GM15510 (cell line): Measurements from ENCODE around the gene CNDP2.

ENCODE experiments used
- POLR2A ChIP-seq: IDR thresholded peaks from 3 replicates; pipeline ENCODE4 v1.6.1; 2011; ENCODE audit warnings: borderline replicate concordance; ENCODE audit not compliant: insufficient read length; ENCODE audit errors: extremely low read depth

CNDP2 gene

GRCh38 chr18:74519320-74520095, 23.3 kb downstream of the CNDP2 start:
- no peak for TF ChIP-seq POLR2A

DNA sequence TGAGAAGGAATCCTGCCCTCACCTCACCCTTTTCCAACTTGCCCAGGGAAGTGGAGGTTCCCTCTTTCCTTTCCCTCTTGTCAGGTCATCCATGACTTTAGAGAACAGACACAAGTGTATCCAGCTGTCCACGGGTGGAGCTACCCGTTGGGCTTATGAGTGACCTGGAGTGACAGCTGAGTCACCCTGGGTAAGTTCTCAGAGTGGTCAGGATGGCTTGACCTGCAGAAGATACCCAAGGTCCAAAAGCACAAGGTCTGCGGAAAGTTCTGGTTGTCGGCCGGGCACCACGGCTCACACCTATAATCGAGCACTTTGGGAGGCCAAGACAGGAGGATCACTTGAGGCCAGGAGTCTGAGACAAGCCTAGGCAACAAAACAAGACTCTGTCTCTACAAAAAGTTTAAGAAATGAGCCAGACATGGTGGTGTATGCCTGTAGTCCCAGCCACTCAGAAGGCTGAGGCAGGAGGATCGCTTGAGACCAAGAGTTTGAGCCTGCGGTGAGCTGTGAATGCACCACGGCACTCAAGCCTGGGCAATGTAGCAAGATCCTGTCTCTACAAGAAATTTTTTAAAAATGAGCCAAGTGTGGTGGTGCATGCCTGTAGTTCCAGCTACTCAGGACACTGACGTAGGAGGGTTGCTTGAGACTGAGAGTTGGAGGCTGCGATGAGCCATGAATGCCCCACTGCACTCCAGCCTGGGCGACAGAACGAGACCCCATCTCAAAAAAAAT, 24.1 kb downstream of the CNDP2 start:
- no peak for TF ChIP-seq POLR2A

DNA sequence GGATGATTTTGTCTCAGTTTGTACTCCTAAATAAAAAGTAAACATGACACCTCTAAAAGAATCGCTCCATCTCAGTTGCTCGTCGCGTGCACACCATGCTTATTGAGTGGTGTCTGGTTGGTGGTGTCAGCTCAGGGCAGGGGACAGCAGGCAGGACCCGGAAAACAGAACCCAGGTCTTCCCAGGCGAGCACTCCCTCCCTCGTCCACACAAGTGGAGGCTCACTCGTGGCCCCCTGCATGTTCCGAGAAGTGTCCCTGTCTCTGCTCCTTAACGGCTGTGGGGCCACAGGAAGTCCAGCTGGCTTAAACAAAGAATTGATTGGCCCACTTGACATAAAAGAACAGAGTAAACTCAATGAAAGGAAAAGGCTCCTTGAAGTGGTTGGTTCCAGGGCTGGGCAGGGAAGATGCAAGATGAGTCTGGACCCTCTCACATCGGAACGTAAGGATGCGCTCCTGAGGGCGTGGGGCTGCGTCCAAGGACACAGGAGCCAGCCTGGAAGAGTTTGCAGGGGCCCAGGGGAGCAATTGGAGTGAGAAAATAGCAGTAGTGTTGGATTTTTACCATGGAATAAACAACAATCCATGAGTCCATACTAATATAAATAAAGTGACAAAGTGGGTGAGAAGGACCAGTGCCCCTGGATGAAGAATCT, 25.0 kb downstream of the CNDP2 start:
- no peak for TF ChIP-seq POLR2A

- TF ChIP-seq POLR2A: no peak
Observed at GRCh38 chr18:74522635-74523548, 26.7 kb downstream of the CNDP2 start.

DNA sequence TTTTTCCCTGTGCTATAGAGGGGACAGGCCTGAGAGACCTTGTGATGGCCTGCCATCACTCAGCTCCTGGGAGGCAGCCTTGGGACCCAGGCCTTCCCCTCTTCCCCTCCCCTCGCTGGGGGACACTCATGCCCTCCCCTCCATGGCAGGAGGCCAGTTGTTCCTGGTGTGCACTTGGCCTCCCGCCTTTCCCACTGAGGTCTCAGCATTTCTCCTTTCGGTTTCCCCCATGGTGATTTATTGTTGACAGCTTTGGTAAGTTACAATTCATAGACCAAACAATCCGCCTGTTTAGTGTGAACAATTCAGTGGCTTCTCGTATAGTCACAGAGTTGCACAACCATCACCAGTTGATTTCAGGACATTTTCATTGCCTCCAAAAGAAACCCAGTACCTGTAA, 27.9 kb downstream of the CNDP2 start:
- TF ChIP-seq POLR2A: no peak

DNA sequence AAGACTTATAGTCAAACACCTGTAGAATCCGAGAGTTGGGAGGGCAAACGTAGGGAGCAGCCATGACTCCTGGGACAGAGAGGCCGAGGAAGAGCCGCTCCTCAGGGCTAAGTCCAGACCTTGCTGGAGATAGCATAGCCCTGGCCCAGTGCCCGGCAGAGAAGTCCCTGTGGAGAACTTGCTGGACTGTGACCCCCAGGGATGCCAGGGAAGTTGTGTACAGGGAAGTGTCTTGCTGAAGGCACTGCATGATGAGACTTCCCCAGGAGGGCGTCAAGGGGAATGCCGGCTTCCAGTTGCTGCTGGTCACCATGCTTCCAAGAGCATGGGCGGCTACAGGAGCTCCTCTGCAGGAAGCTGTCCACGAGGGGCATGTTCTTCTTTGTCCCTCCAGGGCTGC, 29.6 kb downstream of the CNDP2 start:
- TF ChIP-seq POLR2A: no peak

DNA sequence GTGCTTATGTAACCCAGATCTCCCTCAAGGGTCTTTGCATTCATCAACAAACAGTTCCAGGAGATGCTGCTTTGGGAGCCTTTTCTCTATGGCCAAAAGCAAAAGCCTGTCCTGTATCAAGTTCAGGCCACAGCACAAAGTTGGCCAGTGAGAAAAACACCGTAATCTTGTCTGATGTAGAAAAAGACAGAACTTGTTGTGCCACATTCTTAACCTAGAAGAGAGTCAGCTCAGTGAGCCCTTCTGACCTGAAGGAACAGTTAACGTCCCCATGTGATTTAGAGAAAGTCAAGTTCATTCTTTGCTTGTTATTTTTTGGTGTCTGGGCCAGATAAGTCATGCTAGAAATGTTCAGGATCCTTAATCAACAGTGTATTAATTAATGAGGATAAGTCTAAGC, 30.3 kb downstream of the CNDP2 start:
- TF ChIP-seq POLR2A: no peak

DNA sequence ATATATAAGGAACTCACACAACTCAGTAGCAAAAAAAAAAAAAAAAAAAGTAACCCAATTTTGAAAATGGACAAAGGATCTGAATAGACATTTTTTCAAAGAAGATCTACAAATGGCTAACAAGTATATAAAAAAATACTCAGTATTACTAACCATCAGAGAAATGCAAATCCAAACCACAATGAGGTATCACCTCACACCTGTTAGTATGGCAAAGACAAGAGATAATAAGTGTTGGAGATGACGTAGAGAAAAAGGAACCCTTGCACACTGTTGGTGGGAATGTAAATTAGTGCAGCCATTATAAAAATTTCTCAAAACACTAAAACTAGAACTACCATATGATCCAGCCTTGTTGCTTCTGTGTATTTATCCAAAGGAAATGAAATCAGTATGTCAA, 32.3 kb downstream of the CNDP2 start:
- TF ChIP-seq POLR2A: no peak

- TF ChIP-seq POLR2A: no peak
Observed at GRCh38 chr18:74528913-74529312, 32.8 kb downstream of the CNDP2 start.

- no peak for TF ChIP-seq POLR2A
Observed at GRCh38 chr18:74529378-74529777, 33.2 kb downstream of the CNDP2 start.

GRCh38 chr18:74529811-74530583, 33.8 kb downstream of the CNDP2 start:
- no peak for TF ChIP-seq POLR2A

- TF ChIP-seq POLR2A: no peak
Observed at GRCh38 chr18:74530584-74530862, 34.4 kb downstream of the CNDP2 start.

GRCh38 chr18:74531043-74531442, 34.9 kb downstream of the CNDP2 start:
- no peak for TF ChIP-seq POLR2A

DNA sequence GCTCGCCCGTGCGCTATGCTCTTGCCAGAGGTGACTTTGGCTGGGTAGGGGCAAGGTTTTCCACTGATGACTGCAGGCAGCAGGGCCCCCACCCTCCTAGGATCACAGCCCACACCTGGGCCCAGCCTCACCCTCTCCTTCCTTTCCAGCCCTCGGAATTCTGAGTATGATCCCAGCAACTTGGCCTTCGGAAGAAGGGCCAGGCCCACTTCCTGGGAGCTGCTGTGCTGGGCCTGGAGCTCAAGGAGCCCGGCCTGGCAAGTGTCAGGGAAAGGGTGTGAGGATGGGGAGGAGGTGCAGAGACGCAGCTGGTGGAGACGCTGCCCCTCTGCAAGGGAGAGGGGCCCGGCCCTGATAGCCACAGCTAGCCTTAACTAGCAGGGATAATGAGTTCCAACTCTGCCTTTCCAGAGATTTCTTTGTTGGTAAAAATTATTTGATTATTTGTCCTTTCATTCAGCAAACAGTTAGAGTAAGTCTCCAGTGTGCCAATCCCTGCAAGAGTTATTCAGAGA, 36.4 kb downstream of the CNDP2 start:
- no peak for TF ChIP-seq POLR2A
